ENCODE measurements around the gene IDH2. TPM values are rescaled to one million over a fixed set of nuclear protein-coding genes. Genes with fewer than 3 reads are reported as not detected.

Gene IDH2
- total and polyA plus RNA-seq, 10 of the 15 experiments (the other 5 are each of a cell fraction or from before 2014, with no cell fraction given), result 2.3 to 358 (median 242) TPM

DNA sequence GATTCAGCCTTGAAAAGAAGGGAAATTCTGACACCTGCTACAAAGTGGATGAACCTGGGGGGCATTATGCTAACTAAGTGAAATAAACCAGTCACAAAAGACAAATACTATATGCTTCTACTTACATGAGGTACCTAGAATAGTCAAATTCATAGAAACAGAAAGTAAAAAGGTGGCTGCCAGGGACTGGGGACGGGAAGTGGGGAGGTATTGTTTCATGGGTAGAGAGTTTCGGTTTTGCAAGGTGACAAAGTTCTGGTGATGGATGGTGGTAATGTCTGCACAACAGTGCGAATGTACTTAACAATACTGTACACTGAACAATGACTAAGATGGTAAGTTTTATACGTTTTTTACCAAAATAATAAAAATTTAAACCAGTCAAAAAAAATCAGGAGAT lies 4.8 kb downstream of the IDH2 start (continued):
- TF ChIP-seq BMI1 (IDR thresholded peaks at IDR 0.05; ENCODE audit: borderline replicate concordance) (no peak; the same call in 1 of the 2 replicates), SREBF1 (IDR thresholded peaks at IDR 0.05; ENCODE audit: low read length) (no peak), SMAD5 (IDR thresholded peaks at IDR 0.05; ENCODE audit: low read depth) (no peak), HDGF (IDR thresholded peaks at IDR 0.05) (no peak), IKZF1 (conservative IDR thresholded peaks at IDR 0.05) (0 out of 2 replicates have a peak, but pooled peaks have one; percentile 26), RB1 (IDR thresholded peaks at IDR 0.05; ENCODE audit: borderline replicate concordance) (no peak), MXI1 (IDR thresholded peaks at IDR 0.05; ENCODE audit: low read depth, low read length) (peak; percentile 53; the same call in 1 of the 2 replicates), POU2F2 (IDR thresholded peaks at IDR 0.05; ENCODE audit: borderline replicate concordance, low read depth, low read length) (peak; percentile 68; the same call in 1 of the 3 replicates)
- TF ChIP-seq, protein P1, sequence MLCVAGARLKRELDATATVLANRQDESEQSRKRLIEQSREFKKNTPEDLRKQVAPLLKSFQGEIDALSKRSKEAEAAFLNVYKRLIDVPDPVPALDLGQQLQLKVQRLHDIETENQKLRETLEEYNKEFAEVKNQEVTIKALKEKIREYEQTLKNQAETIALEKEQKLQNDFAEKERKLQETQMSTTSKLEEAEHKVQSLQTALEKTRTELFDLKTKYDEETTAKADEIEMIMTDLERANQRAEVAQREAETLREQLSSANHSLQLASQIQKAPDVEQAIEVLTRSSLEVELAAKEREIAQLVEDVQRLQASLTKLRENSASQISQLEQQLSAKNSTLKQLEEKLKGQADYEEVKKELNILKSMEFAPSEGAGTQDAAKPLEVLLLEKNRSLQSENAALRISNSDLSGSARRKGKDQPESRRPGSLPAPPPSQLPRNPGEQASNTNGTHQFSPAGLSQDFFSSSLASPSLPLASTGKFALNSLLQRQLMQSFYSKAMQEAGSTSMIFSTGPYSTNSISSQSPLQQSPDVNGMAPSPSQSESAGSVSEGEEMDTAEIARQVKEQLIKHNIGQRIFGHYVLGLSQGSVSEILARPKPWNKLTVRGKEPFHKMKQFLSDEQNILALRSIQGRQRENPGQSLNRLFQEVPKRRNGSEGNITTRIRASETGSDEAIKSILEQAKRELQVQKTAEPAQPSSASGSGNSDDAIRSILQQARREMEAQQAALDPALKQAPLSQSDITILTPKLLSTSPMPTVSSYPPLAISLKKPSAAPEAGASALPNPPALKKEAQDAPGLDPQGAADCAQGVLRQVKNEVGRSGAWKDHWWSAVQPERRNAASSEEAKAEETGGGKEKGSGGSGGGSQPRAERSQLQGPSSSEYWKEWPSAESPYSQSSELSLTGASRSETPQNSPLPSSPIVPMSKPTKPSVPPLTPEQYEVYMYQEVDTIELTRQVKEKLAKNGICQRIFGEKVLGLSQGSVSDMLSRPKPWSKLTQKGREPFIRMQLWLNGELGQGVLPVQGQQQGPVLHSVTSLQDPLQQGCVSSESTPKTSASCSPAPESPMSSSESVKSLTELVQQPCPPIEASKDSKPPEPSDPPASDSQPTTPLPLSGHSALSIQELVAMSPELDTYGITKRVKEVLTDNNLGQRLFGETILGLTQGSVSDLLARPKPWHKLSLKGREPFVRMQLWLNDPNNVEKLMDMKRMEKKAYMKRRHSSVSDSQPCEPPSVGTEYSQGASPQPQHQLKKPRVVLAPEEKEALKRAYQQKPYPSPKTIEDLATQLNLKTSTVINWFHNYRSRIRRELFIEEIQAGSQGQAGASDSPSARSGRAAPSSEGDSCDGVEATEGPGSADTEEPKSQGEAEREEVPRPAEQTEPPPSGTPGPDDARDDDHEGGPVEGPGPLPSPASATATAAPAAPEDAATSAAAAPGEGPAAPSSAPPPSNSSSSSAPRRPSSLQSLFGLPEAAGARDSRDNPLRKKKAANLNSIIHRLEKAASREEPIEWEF (IDR thresholded peaks at IDR 0.05; ENCODE audit: insufficient replicate concordance, low read depth, low read length), result peak; percentile 22
- TF ChIP-seq, protein P2, sequence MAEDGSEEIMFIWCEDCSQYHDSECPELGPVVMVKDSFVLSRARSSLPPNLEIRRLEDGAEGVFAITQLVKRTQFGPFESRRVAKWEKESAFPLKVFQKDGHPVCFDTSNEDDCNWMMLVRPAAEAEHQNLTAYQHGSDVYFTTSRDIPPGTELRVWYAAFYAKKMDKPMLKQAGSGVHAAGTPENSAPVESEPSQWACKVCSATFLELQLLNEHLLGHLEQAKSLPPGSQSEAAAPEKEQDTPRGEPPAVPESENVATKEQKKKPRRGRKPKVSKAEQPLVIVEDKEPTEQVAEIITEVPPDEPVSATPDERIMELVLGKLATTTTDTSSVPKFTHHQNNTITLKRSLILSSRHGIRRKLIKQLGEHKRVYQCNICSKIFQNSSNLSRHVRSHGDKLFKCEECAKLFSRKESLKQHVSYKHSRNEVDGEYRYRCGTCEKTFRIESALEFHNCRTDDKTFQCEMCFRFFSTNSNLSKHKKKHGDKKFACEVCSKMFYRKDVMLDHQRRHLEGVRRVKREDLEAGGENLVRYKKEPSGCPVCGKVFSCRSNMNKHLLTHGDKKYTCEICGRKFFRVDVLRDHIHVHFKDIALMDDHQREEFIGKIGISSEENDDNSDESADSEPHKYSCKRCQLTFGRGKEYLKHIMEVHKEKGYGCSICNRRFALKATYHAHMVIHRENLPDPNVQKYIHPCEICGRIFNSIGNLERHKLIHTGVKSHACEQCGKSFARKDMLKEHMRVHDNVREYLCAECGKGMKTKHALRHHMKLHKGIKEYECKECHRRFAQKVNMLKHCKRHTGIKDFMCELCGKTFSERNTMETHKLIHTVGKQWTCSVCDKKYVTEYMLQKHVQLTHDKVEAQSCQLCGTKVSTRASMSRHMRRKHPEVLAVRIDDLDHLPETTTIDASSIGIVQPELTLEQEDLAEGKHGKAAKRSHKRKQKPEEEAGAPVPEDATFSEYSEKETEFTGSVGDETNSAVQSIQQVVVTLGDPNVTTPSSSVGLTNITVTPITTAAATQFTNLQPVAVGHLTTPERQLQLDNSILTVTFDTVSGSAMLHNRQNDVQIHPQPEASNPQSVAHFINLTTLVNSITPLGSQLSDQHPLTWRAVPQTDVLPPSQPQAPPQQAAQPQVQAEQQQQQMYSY (CRISPR knock-in tag; IDR thresholded peaks at IDR 0.05), result no peak
- TF ChIP-seq, protein P3, sequence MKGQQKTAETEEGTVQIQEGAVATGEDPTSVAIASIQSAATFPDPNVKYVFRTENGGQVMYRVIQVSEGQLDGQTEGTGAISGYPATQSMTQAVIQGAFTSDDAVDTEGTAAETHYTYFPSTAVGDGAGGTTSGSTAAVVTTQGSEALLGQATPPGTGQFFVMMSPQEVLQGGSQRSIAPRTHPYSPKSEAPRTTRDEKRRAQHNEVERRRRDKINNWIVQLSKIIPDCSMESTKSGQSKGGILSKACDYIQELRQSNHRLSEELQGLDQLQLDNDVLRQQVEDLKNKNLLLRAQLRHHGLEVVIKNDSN (IDR thresholded peaks at IDR 0.05; ENCODE audit: borderline replicate concordance, extremely low read length, insufficient read depth, low read depth, low read length), result no peak
- TF ChIP-seq, protein P4, sequence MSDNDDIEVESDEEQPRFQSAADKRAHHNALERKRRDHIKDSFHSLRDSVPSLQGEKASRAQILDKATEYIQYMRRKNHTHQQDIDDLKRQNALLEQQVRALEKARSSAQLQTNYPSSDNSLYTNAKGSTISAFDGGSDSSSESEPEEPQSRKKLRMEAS (IDR thresholded peaks at IDR 0.05; ENCODE audit: low read depth, low read length), result no peak
- TF ChIP-seq, protein P5, sequence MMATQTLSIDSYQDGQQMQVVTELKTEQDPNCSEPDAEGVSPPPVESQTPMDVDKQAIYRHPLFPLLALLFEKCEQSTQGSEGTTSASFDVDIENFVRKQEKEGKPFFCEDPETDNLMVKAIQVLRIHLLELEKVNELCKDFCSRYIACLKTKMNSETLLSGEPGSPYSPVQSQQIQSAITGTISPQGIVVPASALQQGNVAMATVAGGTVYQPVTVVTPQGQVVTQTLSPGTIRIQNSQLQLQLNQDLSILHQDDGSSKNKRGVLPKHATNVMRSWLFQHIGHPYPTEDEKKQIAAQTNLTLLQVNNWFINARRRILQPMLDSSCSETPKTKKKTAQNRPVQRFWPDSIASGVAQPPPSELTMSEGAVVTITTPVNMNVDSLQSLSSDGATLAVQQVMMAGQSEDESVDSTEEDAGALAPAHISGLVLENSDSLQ (IDR thresholded peaks at IDR 0.05), result peak; percentile 87

Measured in GM12878 (cell line).